PC-9 (cell line): ENCODE measurements around the gene BFSP2. TPM values are rescaled to one million over a fixed set of nuclear protein-coding genes. Genes with fewer than 3 reads are reported as not detected.

Experiments used
- BruUV-seq: library from RNA; stranded (reverse); fragments of 400-500 nt; replicated peaks from 2 replicates; lab custom pipeline; 2021; lab: Mats Ljungman, UMichigan
- CTCF ChIA-PET: fragments of 300-600 bp; sonication (Branson Sonifier 250); formaldehyde crosslinking; loops from one replicate; lab custom pipeline; 2022; ENCODE audit warnings: antibody characterized with exemption; lab: Charles Lee
- POLR2A ChIA-PET: fragments of 300-600 bp; sonication (Branson Sonifier 250); formaldehyde crosslinking; loops from one replicate; lab custom pipeline; 2022; ENCODE audit warnings: antibody characterized with exemption; ENCODE audit not compliant: unreplicated experiment; lab: Charles Lee
- DNase-seq, 2 experiments: peaks; one replicate each; pipeline versions ENCODE4 v3.0.0 to v3.0.0-alpha.2; 2015 to 2022; ENCODE audit warnings: mixed read lengths in 1 of 2
- H2AFZ ChIP-seq: fragments of 200-600 bp; sonication (generic); 2 replicates; pipeline ENCODE4 v1.8.1; 2017; ENCODE audit warnings: antibody characterized with exemption
- H3F3A ChIP-seq: fragments of 200-600 bp; sonication (generic); 2 replicates; pipeline ENCODE4 v1.8.1; 2017; ENCODE audit warnings: antibody characterized with exemption, mild to moderate bottlenecking, low read depth; ENCODE audit not compliant: insufficient read depth
- H3K27ac ChIP-seq: fragments of 200-600 bp; sonication (generic); 2 replicates; pipeline ENCODE4 v1.6.1; 2016; ENCODE audit warnings: mixed run types
- H3K27me3 ChIP-seq: fragments of 200-600 bp; sonication (generic); 2 replicates; pipeline ENCODE4 v1.6.1; 2016; ENCODE audit warnings: low read depth, mixed run types; ENCODE audit not compliant: insufficient read depth
- H3K36me3 ChIP-seq: fragments of 200-600 bp; sonication (generic); 2 replicates; pipeline ENCODE4 v1.6.1; 2016; ENCODE audit warnings: low read depth, mixed run types
- H3K4me1 ChIP-seq: fragments of 200-600 bp; sonication (generic); replicated peaks from 2 replicates; pipeline ENCODE4 v1.6.1; 2016; ENCODE audit warnings: mixed run types; ENCODE audit not compliant: insufficient read depth
- H3K4me2 ChIP-seq: fragments of 200-600 bp; sonication (generic); 2 replicates; pipeline ENCODE4 v1.6.1; 2017; ENCODE audit warnings: mixed run types
- H3K4me3 ChIP-seq: fragments of 200-600 bp; sonication (generic); 2 replicates; pipeline ENCODE4 v1.6.1; 2016; ENCODE audit warnings: mixed run types
- H3K79me2 ChIP-seq: fragments of 200-600 bp; sonication (generic); 2 replicates; pipeline ENCODE4 v1.6.1; 2017; ENCODE audit warnings: low read depth, mixed run types
- H3K9me2 ChIP-seq: fragments of 200-600 bp; sonication (generic); 2 replicates; pipeline ENCODE4 v1.8.1; 2017; ENCODE audit warnings: mild to moderate bottlenecking; ENCODE audit not compliant: insufficient read depth
- H3K9me3 ChIP-seq: fragments of 200-600 bp; sonication (generic); 2 replicates; pipeline ENCODE4 v1.8.1; 2016; ENCODE audit warnings: low read depth; ENCODE audit not compliant: insufficient read depth
- H4K20me1 ChIP-seq: fragments of 200-600 bp; sonication (generic); 2 replicates; pipeline ENCODE4 v1.8.1; 2017; ENCODE audit not compliant: insufficient read depth
- CTCF ChIP-seq: fragments of 200-600 bp; sonication (generic); conservative IDR thresholded peaks from 2 replicates; pipeline ENCODE4 v1.6.1; 2017; ENCODE audit warnings: mixed run types, antibody characterized with exemption, mild to moderate bottlenecking, moderate library complexity
- EZH2 ChIP-seq: fragments of 200-600 bp; sonication (generic); IDR thresholded peaks from 2 replicates; pipeline ENCODE4 v1.8.0; 2017; ENCODE audit warnings: antibody characterized with exemption, low read depth
- intact Hi-C: fragments of 100-400 bp; cut with micrococcal nuclease; formaldehyde crosslinking; loops from one replicate; pipeline ENCODE4 v1.10.0; 2022; ENCODE audit not compliant: unreplicated experiment
- total RNA-seq: library from RNA; stranded (reverse); gene quantifications from 2 replicates; pipeline ENCODE4 v1.2.3, GENCODE V29; 2021

The BFSP2 gene
- total RNA-seq, 1 experiment from 2014 or later, result not detected

DNA sequence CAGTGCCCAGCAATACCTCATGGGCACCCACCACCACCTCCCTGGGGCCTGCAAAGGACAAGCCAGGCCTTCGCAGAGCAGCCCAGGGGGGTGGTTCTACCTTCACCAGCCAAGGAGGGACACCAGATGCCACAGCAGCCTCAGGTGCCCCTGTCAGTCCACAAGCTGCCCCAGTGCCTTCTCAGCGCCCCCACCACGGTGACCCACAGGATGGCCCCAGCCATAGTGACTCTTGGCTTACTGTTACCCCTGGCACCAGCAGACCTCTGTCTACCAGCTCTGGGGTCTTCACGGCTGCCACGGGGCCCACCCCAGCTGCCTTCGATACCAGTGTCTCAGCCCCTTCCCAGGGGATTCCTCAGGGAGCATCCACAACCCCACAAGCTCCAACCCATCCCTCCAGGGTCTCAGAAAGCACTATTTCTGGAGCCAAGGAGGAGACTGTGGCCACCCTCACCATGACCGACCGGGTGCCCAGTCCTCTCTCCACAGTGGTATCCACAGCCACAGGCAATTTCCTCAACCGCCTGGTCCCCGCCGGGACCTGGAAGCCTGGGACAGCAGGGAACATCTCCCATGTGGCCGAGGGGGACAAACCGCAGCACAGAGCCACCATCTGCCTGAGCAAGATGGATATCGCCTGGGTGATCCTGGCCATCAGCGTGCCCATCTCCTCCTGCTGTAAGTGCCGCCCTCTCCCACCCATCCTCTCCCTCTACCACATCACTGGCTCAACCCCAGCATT is 19.2 kb upstream of the BFSP2 start:
- intact Hi-C loops, result loop anchor here (5.0 to 10.0 kb wide), 2 partner anchors 843 to 1126 kb away; no protein-coding TSS in a partner anchor
- no peak for DNase-seq
- Histone ChIP-seq H3K27ac (no peak overlapping the region), H3K9me3 (no peaks in the 10 kb centered on the region), H3K27me3 (peaks cover 44% of the 10 kb centered on the region), H2AFZ (no peak overlapping the region), H3F3A (peaks cover 11% of the 10 kb centered on the region; the same call in 1 of the 2 replicates), H3K4me1 (peaks cover 8% of the 10 kb centered on the region), H4K20me1 (no peaks in the 10 kb centered on the region), H3K79me2 (no peaks in the 10 kb centered on the region), H3K9me2 (no peaks in the 10 kb centered on the region), H3K36me3 (no peaks in the 10 kb centered on the region), H3K4me2 (no peak overlapping the region), H3K4me3 (no peak overlapping the region)
- no TSS peak for BruUV-seq
- TF ChIP-seq EZH2 (no peak), CTCF (no peak)
- ChIA-PET CTCF (no interaction called here), POLR2A (no interaction called here)

DNA sequence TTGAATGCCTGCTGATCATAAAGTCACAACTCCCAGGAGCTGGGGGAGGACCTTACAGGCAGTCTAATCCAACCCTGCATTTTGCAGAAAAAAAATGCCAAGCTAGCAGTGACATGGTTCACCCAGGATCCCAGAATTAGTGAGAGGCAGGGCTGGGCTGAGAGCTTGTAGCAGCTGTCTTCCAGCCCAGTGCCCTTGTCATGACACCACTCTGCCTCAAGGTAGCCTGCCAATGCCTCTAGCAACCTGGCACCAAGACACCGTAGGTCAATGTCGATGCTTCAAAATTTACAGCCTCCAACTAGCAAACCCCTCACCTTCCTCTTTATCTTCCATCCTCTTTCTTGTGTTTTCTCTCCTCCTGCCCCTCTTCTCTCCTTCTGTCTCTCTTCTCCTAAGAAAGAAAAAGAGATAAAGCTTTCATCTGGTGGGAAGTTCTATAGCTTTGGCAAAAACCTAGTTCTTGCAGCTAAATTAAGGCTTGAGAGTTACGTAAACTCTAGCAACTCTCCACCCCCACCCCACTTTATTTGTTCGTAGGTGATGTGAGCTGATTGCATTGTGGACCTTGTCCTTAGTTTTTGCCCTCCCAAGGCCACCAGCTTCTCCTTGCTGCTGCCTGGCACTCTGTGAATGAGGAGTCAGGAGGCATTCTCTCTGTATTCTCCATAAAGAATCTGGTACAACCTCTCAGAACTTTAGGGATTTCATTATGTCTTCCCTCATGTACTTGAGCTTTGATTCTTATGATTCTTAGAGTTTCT is 18.3 kb upstream of the BFSP2 start:
- Histone ChIP-seq H2AFZ (no peak overlapping the region), H3K4me2 (no peak overlapping the region), H3K9me3 (no peaks in the 10 kb centered on the region), H3K27ac (no peak overlapping the region), H4K20me1 (no peaks in the 10 kb centered on the region), H3F3A (peaks cover 11% of the 10 kb centered on the region; the same call in 1 of the 2 replicates), H3K27me3 (peaks cover 50% of the 10 kb centered on the region), H3K4me3 (no peak overlapping the region), H3K4me1 (peaks cover 8% of the 10 kb centered on the region), H3K79me2 (no peaks in the 10 kb centered on the region), H3K9me2 (no peaks in the 10 kb centered on the region), H3K36me3 (no peaks in the 10 kb centered on the region)
- TF ChIP-seq CTCF (no peak), EZH2 (no peak)
- DNase-seq, result no peak
- BruUV-seq, result no TSS peak
- ChIA-PET CTCF (no interaction called here), POLR2A (no interaction called here)
- intact Hi-C loops, result loop anchor here (2.0 to 10.0 kb wide), 3 partner anchors 647 to 1127 kb away; no protein-coding TSS in a partner anchor

DNA sequence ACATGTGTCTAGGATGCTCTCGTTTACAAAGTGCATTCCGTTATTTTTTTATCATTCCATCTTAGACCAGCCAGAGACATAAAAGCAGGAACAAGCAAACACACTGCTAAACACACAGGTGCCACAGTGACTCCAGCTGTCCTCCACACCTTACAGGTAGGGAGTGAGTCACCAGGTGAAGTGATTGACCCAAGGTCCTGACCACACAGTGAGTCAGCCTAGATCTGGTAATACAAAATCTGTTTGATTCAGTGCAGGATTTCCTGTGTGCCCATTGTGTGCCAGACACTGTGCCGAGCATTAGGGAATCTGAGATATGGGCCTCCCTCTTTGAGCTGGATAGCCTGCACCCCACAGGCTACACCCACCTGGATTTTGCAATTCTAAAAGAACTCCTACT is 16.7 kb upstream of the BFSP2 start:
- Histone ChIP-seq H3F3A (peaks cover 11% of the 10 kb centered on the region; the same call in 1 of the 2 replicates), H3K4me2 (no peak overlapping the region), H3K9me3 (no peaks in the 10 kb centered on the region), H3K9me2 (no peaks in the 10 kb centered on the region), H3K27me3 (peaks cover 62% of the 10 kb centered on the region), H3K27ac (no peak overlapping the region), H3K4me1 (peaks cover 8% of the 10 kb centered on the region), H3K4me3 (no peak overlapping the region), H4K20me1 (no peaks in the 10 kb centered on the region), H2AFZ (no peak overlapping the region), H3K79me2 (no peaks in the 10 kb centered on the region), H3K36me3 (no peaks in the 10 kb centered on the region)
- CTCF ChIA-PET, result interaction anchor here (0.9 kb wide), 1 partner anchor 341 kb away, joined by 3 read pairs; no protein-coding TSS in a partner anchor
- no peak for TF ChIP-seq CTCF
- no peak for TF ChIP-seq EZH2
- peak; percentile 56 to 86 for DNase-seq
- intact Hi-C loops, result loop anchor here (2.0 to 10.0 kb wide), 3 partner anchors 648 to 1128 kb away; no protein-coding TSS in a partner anchor
- BruUV-seq, result no TSS peak
- POLR2A ChIA-PET, result no interaction called here
